Measurements from ENCODE around the gene KCNK7.

DNA sequence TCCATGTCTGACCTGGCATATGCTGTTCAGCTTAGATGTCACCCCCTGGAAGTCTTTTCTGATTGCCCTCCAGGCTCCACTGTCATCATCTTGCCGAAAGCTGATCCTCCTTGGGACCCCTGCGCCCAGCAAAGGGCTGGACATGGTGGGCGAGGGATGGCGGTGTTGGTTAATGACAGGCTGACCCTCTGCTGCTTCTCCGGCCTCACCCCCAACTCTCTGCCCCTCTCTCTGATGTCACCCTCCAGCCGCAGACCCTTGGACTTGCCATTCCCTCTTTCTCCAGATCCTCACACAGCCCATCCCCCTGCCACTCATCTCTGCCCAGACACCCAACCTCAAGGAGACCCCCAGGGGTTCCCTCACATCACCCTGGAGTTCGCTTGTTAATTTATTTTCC, 17.5 kb downstream of the KCNK7 start:
- TF ChIP-seq CTCF (IDR thresholded peaks at IDR 0.05; ENCODE audit: low read depth, low read length): no peak
- no peak for TF ChIP-seq POLR2A (IDR thresholded peaks at IDR 0.05; ENCODE audit: extremely low read depth, insufficient read length)
- TF ChIP-seq, protein P1, sequence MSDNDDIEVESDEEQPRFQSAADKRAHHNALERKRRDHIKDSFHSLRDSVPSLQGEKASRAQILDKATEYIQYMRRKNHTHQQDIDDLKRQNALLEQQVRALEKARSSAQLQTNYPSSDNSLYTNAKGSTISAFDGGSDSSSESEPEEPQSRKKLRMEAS (IDR thresholded peaks at IDR 0.05; ENCODE audit: low read depth, low read length): no peak

Measured in NB4 (cell line).